ENCODE measurements around the gene LGALS7B. TPM values are rescaled to one million over a fixed set of nuclear protein-coding genes. Genes with fewer than 3 reads are reported as not detected.
A peak's percentile ranks its signal among the peaks of the same experiment; 100 is the strongest.
"Not testable (repeated sequence)": the region's sequence is repeated elsewhere in the genome, so short reads cannot be mapped to it uniquely, and the experiment has no call there.

LGALS7B gene
- total RNA-seq, 3 donors from 2014 or later (not counting 1 experiment from before 2014, with no cell fraction given), result not detected

DNA sequence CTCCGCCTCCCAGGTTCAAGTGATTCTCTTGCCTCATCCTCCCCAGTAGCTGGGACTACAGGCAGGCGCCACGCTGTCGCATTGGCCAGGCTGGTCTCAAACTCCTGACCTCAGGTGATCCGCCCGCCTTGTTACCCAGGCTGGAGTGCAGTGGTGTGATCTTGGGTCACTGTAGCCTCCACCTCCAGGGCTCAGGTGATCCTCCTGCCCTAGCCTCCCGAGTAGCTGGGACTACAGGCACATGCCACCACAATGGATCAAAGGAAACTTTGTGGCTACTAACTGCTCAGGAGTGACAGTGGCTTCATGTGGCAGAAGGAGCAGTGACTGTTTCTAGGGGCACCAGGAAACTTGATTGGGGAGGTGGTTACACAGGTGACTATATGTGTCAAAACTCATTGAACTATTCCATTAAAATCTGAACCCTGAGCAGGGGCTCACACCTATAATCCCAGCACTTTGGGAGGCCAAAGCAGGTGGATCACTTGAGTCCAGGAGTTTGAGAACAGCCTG is 3.8 kb upstream of the LGALS7B start:
- Mint-ChIP-seq H3K36me3 (no peaks in the 10 kb centered on the region), H3K27me3 (ENCODE audit: low read depth in 2 of 2) (no peaks in the 10 kb centered on the region), H3K4me1 (no peaks in the 10 kb centered on the region), H3K9me3 (no peaks in the 10 kb centered on the region), H3K4me3 (no peak overlapping the region), H3K27ac (no peak overlapping the region)
- ATAC-seq (no peak), DNase-seq (no peak)
- TF ChIP-seq, protein P1, sequence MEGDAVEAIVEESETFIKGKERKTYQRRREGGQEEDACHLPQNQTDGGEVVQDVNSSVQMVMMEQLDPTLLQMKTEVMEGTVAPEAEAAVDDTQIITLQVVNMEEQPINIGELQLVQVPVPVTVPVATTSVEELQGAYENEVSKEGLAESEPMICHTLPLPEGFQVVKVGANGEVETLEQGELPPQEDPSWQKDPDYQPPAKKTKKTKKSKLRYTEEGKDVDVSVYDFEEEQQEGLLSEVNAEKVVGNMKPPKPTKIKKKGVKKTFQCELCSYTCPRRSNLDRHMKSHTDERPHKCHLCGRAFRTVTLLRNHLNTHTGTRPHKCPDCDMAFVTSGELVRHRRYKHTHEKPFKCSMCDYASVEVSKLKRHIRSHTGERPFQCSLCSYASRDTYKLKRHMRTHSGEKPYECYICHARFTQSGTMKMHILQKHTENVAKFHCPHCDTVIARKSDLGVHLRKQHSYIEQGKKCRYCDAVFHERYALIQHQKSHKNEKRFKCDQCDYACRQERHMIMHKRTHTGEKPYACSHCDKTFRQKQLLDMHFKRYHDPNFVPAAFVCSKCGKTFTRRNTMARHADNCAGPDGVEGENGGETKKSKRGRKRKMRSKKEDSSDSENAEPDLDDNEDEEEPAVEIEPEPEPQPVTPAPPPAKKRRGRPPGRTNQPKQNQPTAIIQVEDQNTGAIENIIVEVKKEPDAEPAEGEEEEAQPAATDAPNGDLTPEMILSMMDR (IDR thresholded peaks at IDR 0.05), result no peak
- H3K27ac ChIP-seq (ENCODE audit: low read length), result no peak overlapping the region
- H3K4me1 ChIP-seq (ENCODE audit: control insufficient read depth, insufficient read depth, low read length), result no peaks in the 10 kb centered on the region
- no peak overlapping the region for H3K4me3 ChIP-seq (ENCODE audit: low read length)
- 98% methylated on average over 7 of the region's 7 CpGs for WGBS (ENCODE audit: insufficient coverage)
- no peaks in the 10 kb centered on the region for H3K27me3 ChIP-seq (ENCODE audit: control insufficient read depth, insufficient read depth, low read length)
- H3K9me3 ChIP-seq (ENCODE audit: control insufficient read depth, insufficient read depth, low read length), result no peaks in the 10 kb centered on the region
- no peaks in the 10 kb centered on the region for H3K36me3 ChIP-seq (ENCODE audit: control insufficient read depth, insufficient read depth, low read length)
- intact Hi-C loops (cut with micrococcal nuclease), result no loop called here

DNA sequence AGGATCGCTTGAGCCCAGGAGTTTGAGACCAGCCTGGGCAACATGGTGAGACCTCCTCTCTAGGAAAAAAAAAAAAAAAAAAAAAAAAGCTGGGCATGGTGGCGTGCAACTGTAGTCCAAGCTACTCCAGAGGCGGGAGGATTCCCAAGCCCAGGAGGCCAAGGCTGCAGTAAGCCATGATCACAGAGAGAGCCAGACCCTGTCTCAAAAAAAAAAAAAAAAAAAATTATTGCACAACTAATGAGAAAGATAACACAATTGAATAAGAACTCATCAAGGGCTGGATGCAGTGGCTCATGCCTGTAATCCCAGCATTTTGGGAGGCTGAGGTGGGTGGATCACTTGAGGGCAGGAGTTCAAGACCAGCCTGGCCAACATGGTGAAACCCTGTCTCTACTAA is 2.9 kb upstream of the LGALS7B start:
- intact Hi-C loops (cut with micrococcal nuclease); H3K4me3 ChIP-seq (ENCODE audit: low read length); H3K9me3 ChIP-seq (ENCODE audit: control insufficient read depth, insufficient read depth, low read length); H3K4me3 Mint-ChIP-seq; H3K36me3 Mint-ChIP-seq; H3K4me1 ChIP-seq (ENCODE audit: control insufficient read depth, insufficient read depth, low read length); H3K9me3 Mint-ChIP-seq; H3K27ac ChIP-seq (ENCODE audit: low read length); H3K27ac Mint-ChIP-seq; H3K27me3 Mint-ChIP-seq (ENCODE audit: low read depth in 2 of 2); H3K4me1 Mint-ChIP-seq; ATAC-seq; H3K36me3 ChIP-seq (ENCODE audit: control insufficient read depth, insufficient read depth, low read length); DNase-seq; H3K27me3 ChIP-seq (ENCODE audit: control insufficient read depth, insufficient read depth, low read length): not testable (repeated sequence)
- WGBS (ENCODE audit: insufficient coverage), result 100% methylated on average over 3 of the region's 3 CpGs

DNA sequence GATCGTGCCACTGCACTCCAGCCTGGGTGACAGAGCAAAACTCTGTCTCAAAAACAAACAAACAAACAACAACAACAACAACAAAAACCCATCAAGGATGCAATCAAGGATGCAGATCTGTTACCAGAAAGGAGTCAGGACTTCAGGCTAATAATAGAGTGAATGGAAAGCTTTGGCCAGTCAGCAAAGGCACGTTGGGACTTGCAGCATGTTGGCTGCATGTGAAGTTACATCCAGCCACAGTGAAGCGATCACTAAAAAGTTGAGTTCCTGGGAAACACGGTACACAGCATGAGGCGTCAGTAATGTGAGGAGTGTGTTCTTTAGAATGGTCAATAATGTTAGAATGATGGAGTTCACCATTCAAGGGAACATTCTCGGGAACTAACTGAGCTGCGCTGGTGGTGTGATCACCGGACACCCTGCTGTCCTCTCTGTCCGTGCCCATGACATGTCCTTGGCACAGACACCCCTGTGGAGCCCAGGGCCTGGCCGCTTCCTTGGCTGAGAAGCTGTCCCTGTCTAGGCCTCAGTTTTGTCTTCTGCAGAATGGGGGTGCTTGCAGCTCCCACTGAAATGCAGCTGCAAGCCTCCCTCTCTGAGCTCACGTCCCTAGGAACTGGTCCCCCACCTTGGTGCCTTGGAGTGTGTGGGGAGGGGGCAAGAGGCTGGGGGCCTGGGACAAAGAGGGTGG is 2.3 kb upstream of the LGALS7B start:
- no peak for ATAC-seq
- TF ChIP-seq, protein P1 (IDR thresholded peaks at IDR 0.05), result no peak
- no peaks in the 10 kb centered on the region for H3K36me3 Mint-ChIP-seq

DNA sequence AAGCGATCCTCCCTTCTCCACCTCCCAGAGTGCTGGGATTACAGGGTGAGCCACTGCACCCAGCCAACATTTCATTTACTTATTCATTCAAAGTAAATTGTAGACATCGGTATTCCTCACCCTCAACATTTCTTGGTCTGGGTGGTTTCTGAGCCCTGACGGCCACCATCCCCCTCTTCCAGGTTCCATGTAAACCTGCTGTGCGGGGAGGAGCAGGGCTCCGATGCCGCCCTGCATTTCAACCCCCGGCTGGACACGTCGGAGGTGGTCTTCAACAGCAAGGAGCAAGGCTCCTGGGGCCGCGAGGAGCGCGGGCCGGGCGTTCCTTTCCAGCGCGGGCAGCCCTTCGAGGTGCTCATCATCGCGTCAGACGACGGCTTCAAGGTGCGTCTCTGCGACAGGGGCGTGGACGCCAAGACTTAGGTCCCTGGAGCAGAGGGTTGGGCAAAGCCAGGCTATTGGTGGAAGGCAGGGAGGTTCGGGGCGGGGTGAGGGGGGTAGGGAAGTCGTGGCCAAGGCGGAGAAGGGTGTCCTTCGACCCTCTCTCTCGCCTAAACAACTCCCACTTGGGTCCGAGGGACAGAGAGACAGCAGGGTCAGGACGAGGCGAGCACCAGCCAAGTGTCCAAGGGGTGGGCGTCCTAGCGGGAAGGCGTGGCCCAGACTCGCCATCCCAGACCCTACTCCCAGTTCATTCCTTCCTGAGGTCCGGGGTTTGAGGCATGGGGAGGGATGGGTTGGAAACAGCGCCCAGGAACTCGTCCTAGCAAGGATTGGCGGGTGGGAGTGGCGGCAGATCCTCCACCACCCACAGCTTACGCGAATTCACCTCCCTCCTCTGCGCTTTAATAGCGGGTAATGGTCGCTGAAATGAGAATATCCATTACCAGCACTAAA is 1.8 kb downstream of the LGALS7B start:
- H3K4me3 Mint-ChIP-seq; H3K9me3 Mint-ChIP-seq; H3K27ac Mint-ChIP-seq; H3K36me3 Mint-ChIP-seq; DNase-seq; H3K9me3 ChIP-seq (ENCODE audit: control insufficient read depth, insufficient read depth, low read length); H3K27me3 ChIP-seq (ENCODE audit: control insufficient read depth, insufficient read depth, low read length); H3K27me3 Mint-ChIP-seq (ENCODE audit: low read depth in 2 of 2); H3K4me3 ChIP-seq (ENCODE audit: low read length); H3K27ac ChIP-seq (ENCODE audit: low read length); H3K36me3 ChIP-seq (ENCODE audit: control insufficient read depth, insufficient read depth, low read length); H3K4me1 Mint-ChIP-seq; ATAC-seq; intact Hi-C loops (cut with micrococcal nuclease): not testable (repeated sequence)
- WGBS (ENCODE audit: insufficient coverage), result 89% methylated on average over 2 of the region's 49 CpGs
- peaks cover 13% of the 10 kb centered on the region for H3K4me1 ChIP-seq (ENCODE audit: control insufficient read depth, insufficient read depth, low read length)

More for the DNA sequence above, 2.3 kb upstream of the LGALS7B start:
- Mint-ChIP-seq H3K27me3 (ENCODE audit: low read depth in 2 of 2) (no peaks in the 10 kb centered on the region), H3K27ac (no peak overlapping the region), H3K9me3 (no peaks in the 10 kb centered on the region), H3K4me3 (no peak overlapping the region), H3K4me1 (no peaks in the 10 kb centered on the region)
- H3K27ac ChIP-seq (ENCODE audit: low read length), result no peak overlapping the region
- H3K27me3 ChIP-seq (ENCODE audit: control insufficient read depth, insufficient read depth, low read length), result no peaks in the 10 kb centered on the region
- DNase-seq, result no peak
- no peaks in the 10 kb centered on the region for H3K36me3 ChIP-seq (ENCODE audit: control insufficient read depth, insufficient read depth, low read length)
- H3K4me1 ChIP-seq (ENCODE audit: control insufficient read depth, insufficient read depth, low read length), result peaks cover 2% of the 10 kb centered on the region
- intact Hi-C loops (cut with micrococcal nuclease), result no loop called here
- H3K9me3 ChIP-seq (ENCODE audit: control insufficient read depth, insufficient read depth, low read length), result no peaks in the 10 kb centered on the region
- no peak overlapping the region for H3K4me3 ChIP-seq (ENCODE audit: low read length)
- WGBS (ENCODE audit: insufficient coverage), result 88% methylated on average over 11 of the region's 11 CpGs

DNA sequence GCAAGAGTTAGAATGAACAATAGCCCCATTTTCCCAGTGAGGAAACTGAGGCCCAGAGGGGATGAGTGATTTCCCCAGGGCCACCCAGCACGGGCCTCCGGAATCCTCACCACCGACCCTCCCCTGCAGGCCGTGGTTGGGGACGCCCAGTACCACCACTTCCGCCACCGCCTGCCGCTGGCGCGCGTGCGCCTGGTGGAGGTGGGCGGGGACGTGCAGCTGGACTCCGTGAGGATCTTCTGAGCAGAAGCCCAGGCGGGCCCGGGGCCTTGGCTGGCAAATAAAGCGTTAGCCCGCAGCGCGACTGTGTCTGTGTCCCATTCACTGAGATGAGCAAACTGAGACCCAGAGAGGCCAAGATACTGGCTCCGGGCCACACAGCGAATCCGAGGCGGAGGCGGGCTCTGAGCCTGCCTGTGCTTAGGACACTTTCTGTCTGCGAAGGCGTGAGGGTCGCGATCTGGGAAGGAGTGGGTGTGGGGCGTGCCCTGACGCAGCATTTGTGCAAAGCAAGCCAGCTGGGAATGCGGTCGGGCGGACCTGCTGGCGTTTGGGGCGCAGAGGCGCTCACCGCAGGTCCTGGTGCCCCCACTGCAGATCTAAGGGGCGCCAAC is 2.6 kb downstream of the LGALS7B start:
- not testable (repeated sequence) for H3K9me3 ChIP-seq (ENCODE audit: control insufficient read depth, insufficient read depth, low read length); H3K4me3 Mint-ChIP-seq; H3K4me3 ChIP-seq (ENCODE audit: low read length); DNase-seq; H3K27ac ChIP-seq (ENCODE audit: low read length); H3K27me3 Mint-ChIP-seq (ENCODE audit: low read depth in 2 of 2); H3K27ac Mint-ChIP-seq; H3K4me1 Mint-ChIP-seq; H3K36me3 ChIP-seq (ENCODE audit: control insufficient read depth, insufficient read depth, low read length); H3K9me3 Mint-ChIP-seq; H3K27me3 ChIP-seq (ENCODE audit: control insufficient read depth, insufficient read depth, low read length); H3K36me3 Mint-ChIP-seq
- H3K4me1 ChIP-seq (ENCODE audit: control insufficient read depth, insufficient read depth, low read length), result peaks cover 13% of the 10 kb centered on the region
- peak; percentile 88 to 94 (median 90) for ATAC-seq
- no CpG with 5 or more reads among the region's 40 CpGs for WGBS (ENCODE audit: insufficient coverage)
- intact Hi-C loops (cut with micrococcal nuclease), result loop anchor here (2.0 kb wide), 1 partner anchor 17 kb away; no protein-coding TSS in a partner anchor

All from natural killer cell (primary cell).